Measurements from ENCODE around the gene KCTD15. TPM values are rescaled to one million over a fixed set of nuclear protein-coding genes. Genes with fewer than 3 reads are reported as not detected.

The KCTD15 gene
- total and polyA plus RNA-seq, 2 donors (not counting 3 experiments of a cell fraction or from before 2014, with no cell fraction given), result 49.5 to 51.8 TPM

- DNase-seq (ENCODE audit: low read depth, low spot score), result no peak
- no peaks in the 10 kb centered on the region for H3K36me3 ChIP-seq (ENCODE audit: control insufficient read depth in 2 of 2, extremely low read depth in 1 of 2, insufficient read depth in 2 of 2, low read length in 2 of 2)
- no peak overlapping the region for H3K4me2 ChIP-seq (ENCODE audit: insufficient read depth, low read length)
- H3K27ac ChIP-seq (ENCODE audit: insufficient read depth, low read depth, low read length), result no peak overlapping the region
- CTCF ChIA-PET, result interaction anchor here (1.1 to 1.2 kb wide), 2 partner anchors 12 to 198 kb away, joined by 3 to 4 read pairs; no protein-coding TSS in a partner anchor
- H2AFZ ChIP-seq (ENCODE audit: low read depth, low read length), result no peak overlapping the region
- H3K4me1 ChIP-seq (ENCODE audit: control insufficient read depth, extremely low read depth, insufficient read depth, low read length), result no peaks in the 10 kb centered on the region
- no peaks in the 10 kb centered on the region for H3K9me3 ChIP-seq (replicated peaks; ENCODE audit: control insufficient read depth, insufficient read depth, low read length)
- no peak for FAIRE-seq
- dilution Hi-C loops (cut with MboI; ENCODE audit: extremely low pct_ligation_motif_present, low sequenced_read_pairs), result no loop called here
- intact Hi-C loops (cut with micrococcal nuclease), result no loop called here
- H4K20me1 ChIP-seq (replicated peaks; ENCODE audit: control insufficient read depth, extremely low read depth, insufficient read depth, low read length), result no peaks in the 10 kb centered on the region
- BruUV-seq (replicated peaks), result no TSS peak
- H3K27me3 ChIP-seq (ENCODE audit: control insufficient read depth in 2 of 2, insufficient read depth in 2 of 2, low read length in 2 of 2), result no peaks in the 10 kb centered on the region
- TF ChIP-seq POLR2AphosphoS5 (IDR thresholded peaks at IDR 0.05; ENCODE audit: insufficient read depth, low read depth, low read length) (no peak), JUN (IDR thresholded peaks at IDR 0.05; ENCODE audit: borderline replicate concordance, insufficient read depth, insufficient read length, low read depth) (no peak), MAX (IDR thresholded peaks at IDR 0.05; ENCODE audit: insufficient read depth, insufficient read length) (no peak), CTCF (IDR thresholded peaks at IDR 0.05; ENCODE audit: extremely low read depth in 1 of 2, insufficient read depth in 1 of 2, low read depth in 1 of 2, low read length in 2 of 2) (no peak), MYC (IDR thresholded peaks at IDR 0.05; ENCODE audit: low read depth, low read length) (no peak), POLR2A (IDR thresholded peaks at IDR 0.05; ENCODE audit: low read depth, low read length) (no peak), GATA2 (IDR thresholded peaks at IDR 0.05; ENCODE audit: insufficient read depth, insufficient read length, low read depth, low read length) (no peak), EZH2 (IDR thresholded peaks at IDR 0.05; ENCODE audit: borderline replicate concordance, low read depth, low read length, severe bottlenecking) (no peak), FOS (IDR thresholded peaks at IDR 0.05; ENCODE audit: borderline replicate concordance, insufficient read depth, low read length) (no peak)
- H3K4me3 ChIP-seq (replicated peaks in 1 of 3; ENCODE audit: insufficient read depth in 1 of 3, low read depth in 1 of 3, low read length in 3 of 3), result no peak overlapping the region
- no peaks in the 10 kb centered on the region for H3K79me2 ChIP-seq (ENCODE audit: control insufficient read depth, insufficient read depth, low read length)
- POLR2A ChIA-PET, result no interaction called here
- H3K9me1 ChIP-seq (replicated peaks; ENCODE audit: control insufficient read depth, extremely low read depth, insufficient read depth, low read length), result no peaks in the 10 kb centered on the region
- H3K9ac ChIP-seq (replicated peaks; ENCODE audit: extremely low read depth, insufficient read depth, low read length), result no peak overlapping the region
These were observed 47.8 kb downstream of the KCTD15 start for GRCh38 chr19:33844478-33844877.
